Endodermal cell (in vitro differentiated cells): ENCODE data around the gene ZNF22. TPM values are rescaled to one million over a fixed set of nuclear protein-coding genes. Genes with fewer than 3 reads are reported as not detected.

Experiments
- DNase-seq: peaks from one replicate; pipeline ENCODE4 v3.0.0-alpha.2; 2017
- H3K27ac ChIP-seq: 2 replicates; pipeline ENCODE4 v1.5.1; 2013; ENCODE audit warnings: mild to moderate bottlenecking, low read depth, low read length, moderate library complexity
- H3K27me3 ChIP-seq: 2 replicates; pipeline ENCODE4 v1.6.1; 2013; ENCODE audit warnings: mild to moderate bottlenecking, low read length, moderate library complexity; ENCODE audit not compliant: insufficient read depth, control insufficient read depth, poor library complexity, severe bottlenecking
- H3K36me3 ChIP-seq: 2 replicates; pipeline ENCODE4 v1.7.0; 2013; ENCODE audit warnings: mild to moderate bottlenecking, low read length, moderate library complexity; ENCODE audit not compliant: control insufficient read depth, insufficient read depth
- H3K4me1 ChIP-seq: one replicate; pipeline ENCODE4 v1.7.0; 2013; ENCODE audit warnings: low read length; ENCODE audit not compliant: control insufficient read depth, insufficient read depth
- H3K4me3 ChIP-seq: 2 replicates; pipeline ENCODE4 v1.5.1; 2013; ENCODE audit warnings: mild to moderate bottlenecking, low read length, moderate library complexity
- H3K9ac ChIP-seq: 2 replicates; pipeline ENCODE4 v1.6.1; 2013; ENCODE audit warnings: mild to moderate bottlenecking, low read length, moderate library complexity; ENCODE audit not compliant: poor library complexity, severe bottlenecking; ENCODE audit errors: extremely low read depth
- H3K9me3 ChIP-seq: 2 replicates; pipeline ENCODE4 v1.6.1; 2013; ENCODE audit warnings: mild to moderate bottlenecking, low read length, moderate library complexity; ENCODE audit not compliant: control insufficient read depth
- H3K27ac Mint-ChIP-seq: 2 replicates; pipeline ENCODE4 v1.8.0; 2020; ENCODE audit warnings: mixed read lengths
- H3K27me3 Mint-ChIP-seq: 2 replicates; pipeline ENCODE4 v1.8.0; 2021; ENCODE audit warnings: mild to moderate bottlenecking, mixed read lengths; ENCODE audit not compliant: insufficient read depth
- H3K36me3 Mint-ChIP-seq: 2 replicates; pipeline ENCODE4 v1.8.0; 2020; ENCODE audit warnings: low read depth, mixed read lengths
- H3K4me1 Mint-ChIP-seq: 2 replicates; pipeline ENCODE4 v1.8.0; 2020; ENCODE audit warnings: mixed read lengths
- H3K4me3 Mint-ChIP-seq: 2 replicates; pipeline ENCODE4 v1.8.0; 2020; ENCODE audit warnings: mild to moderate bottlenecking, moderate library complexity, mixed read lengths
- H3K9me3 Mint-ChIP-seq: 2 replicates; pipeline ENCODE4 v1.8.0; 2020; ENCODE audit warnings: mild to moderate bottlenecking, mixed read lengths
- CTCF ChIP-seq: fragments of 200-600 bp; sonication (generic); conservative IDR thresholded peaks from 2 replicates; pipeline ENCODE4 v1.5.0; 2021; ENCODE audit warnings: antibody characterized with exemption, mild to moderate bottlenecking
- WGBS, 2 experiments: methylation state at CpG; one replicate each; pipeline versions ENCODE4 v1.1.5 to v1.1.7; 2013; ENCODE audit warnings: missing lambda C conversion rate in 2 of 2, mixed read lengths in 1 of 2; ENCODE audit not compliant: insufficient coverage in 1 of 2, insufficient read length in 1 of 2; 5-methylcytosine and 5-hydroxymethylcytosine counted together
- total RNA-seq, 2 donors: library from RNA; stranded (reverse); fragmentation: NEBNext Ultra II Directional in 1 of 2; extraction: Animal tissue kit (Norgen Biotek cat#: 25700) in 1 of 2; gene quantifications; 2 replicates in 1 of 2; 3 replicates in 1 of 2; pipeline ENCODE4 v1.2.1, GENCODE V29; 2021

ZNF22 gene
- total RNA-seq, 2 donors from 2014 or later = 35.5 to 42.5 TPM

- Histone ChIP-seq H3K27ac (no peak overlapping the region), H3K9me3 (no peaks in the 10 kb centered on the region), H3K36me3 (no peaks in the 10 kb centered on the region), H3K4me3 (no peak overlapping the region), H3K9ac (no peak overlapping the region), H3K27me3 (no peaks in the 10 kb centered on the region), H3K4me1 (peaks cover 20% of the 10 kb centered on the region)
- peaks cover 50% of the 10 kb centered on the region for H3K4me1 Mint-ChIP-seq
- H3K36me3 Mint-ChIP-seq = no peaks in the 10 kb centered on the region
- TF ChIP-seq CTCF = no peak
- DNase-seq = no peak
- H3K27ac Mint-ChIP-seq = no peak overlapping the region
- 87 to 91% methylated on average over 7 to 9 of the region's 9 CpGs for WGBS, 2 experiments
- no peak overlapping the region for H3K4me3 Mint-ChIP-seq
- H3K27me3 Mint-ChIP-seq = peaks cover 4% of the 10 kb centered on the region
- no peaks in the 10 kb centered on the region for H3K9me3 Mint-ChIP-seq
Measured at GRCh38 chr10:44982496-44982895, 18.2 kb upstream of the ZNF22 start.

GRCh38 chr10:44983066-44983894 is 17.4 kb upstream of the ZNF22 start:
- H3K27ac ChIP-seq = no peak overlapping the region
- no peak overlapping the region for H3K27ac Mint-ChIP-seq

GRCh38 chr10:44983895-44984278 is 16.8 kb upstream of the ZNF22 start:
- Mint-ChIP-seq H3K4me3 (no peak overlapping the region), H3K27me3 (peaks cover 8% of the 10 kb centered on the region), H3K36me3 (no peaks in the 10 kb centered on the region), H3K4me1 (peaks cover 51% of the 10 kb centered on the region), H3K27ac (no peak overlapping the region), H3K9me3 (no peaks in the 10 kb centered on the region)
- no peak overlapping the region for H3K27ac ChIP-seq
- no peak for TF ChIP-seq CTCF
- no peaks in the 10 kb centered on the region for H3K9me3 ChIP-seq
- no peak overlapping the region for H3K9ac ChIP-seq
- H3K27me3 ChIP-seq = no peaks in the 10 kb centered on the region
- peaks cover 7% of the 10 kb centered on the region for H3K4me1 ChIP-seq
- WGBS, 2 experiments = 89 to 92% methylated on average over 4 to 10 of the region's 10 CpGs
- no peak overlapping the region for H3K4me3 ChIP-seq
- DNase-seq = peak; percentile 37
- H3K36me3 ChIP-seq = no peaks in the 10 kb centered on the region

More at GRCh38 chr10:44983066-44983894, 17.4 kb upstream of the ZNF22 start:
- DNase-seq = peak; percentile 35
- H3K4me1 ChIP-seq = peaks cover 13% of the 10 kb centered on the region
- H3K27me3 ChIP-seq = no peaks in the 10 kb centered on the region
- no peaks in the 10 kb centered on the region for H3K9me3 Mint-ChIP-seq
- H3K4me1 Mint-ChIP-seq = peaks cover 52% of the 10 kb centered on the region
- no peaks in the 10 kb centered on the region for H3K9me3 ChIP-seq
- H3K36me3 Mint-ChIP-seq = no peaks in the 10 kb centered on the region
- H3K36me3 ChIP-seq = no peaks in the 10 kb centered on the region
- no peak overlapping the region for H3K4me3 Mint-ChIP-seq
- H3K27me3 Mint-ChIP-seq = peaks cover 4% of the 10 kb centered on the region
- H3K4me3 ChIP-seq = no peak overlapping the region
- 90 to 91% methylated on average over 6 to 13 of the region's 13 CpGs for WGBS, 2 experiments
- no peak for TF ChIP-seq CTCF
- H3K9ac ChIP-seq = no peak overlapping the region
